ENCODE data around the gene WRAP73. TPM values are rescaled to one million over a fixed set of nuclear protein-coding genes. Genes with fewer than 3 reads are reported as not detected.

WRAP73 gene
- total and polyA plus RNA-seq, 2 experiments from 2014 or later = 22.6 to 43.3 TPM

GRCh38 chr1:3641046-3641760, 8.7 kb downstream of the WRAP73 start (continued):
- no peak for TF ChIP-seq REST (IDR thresholded peaks at IDR 0.05; ENCODE audit: unreplicated experiment)

DNA sequence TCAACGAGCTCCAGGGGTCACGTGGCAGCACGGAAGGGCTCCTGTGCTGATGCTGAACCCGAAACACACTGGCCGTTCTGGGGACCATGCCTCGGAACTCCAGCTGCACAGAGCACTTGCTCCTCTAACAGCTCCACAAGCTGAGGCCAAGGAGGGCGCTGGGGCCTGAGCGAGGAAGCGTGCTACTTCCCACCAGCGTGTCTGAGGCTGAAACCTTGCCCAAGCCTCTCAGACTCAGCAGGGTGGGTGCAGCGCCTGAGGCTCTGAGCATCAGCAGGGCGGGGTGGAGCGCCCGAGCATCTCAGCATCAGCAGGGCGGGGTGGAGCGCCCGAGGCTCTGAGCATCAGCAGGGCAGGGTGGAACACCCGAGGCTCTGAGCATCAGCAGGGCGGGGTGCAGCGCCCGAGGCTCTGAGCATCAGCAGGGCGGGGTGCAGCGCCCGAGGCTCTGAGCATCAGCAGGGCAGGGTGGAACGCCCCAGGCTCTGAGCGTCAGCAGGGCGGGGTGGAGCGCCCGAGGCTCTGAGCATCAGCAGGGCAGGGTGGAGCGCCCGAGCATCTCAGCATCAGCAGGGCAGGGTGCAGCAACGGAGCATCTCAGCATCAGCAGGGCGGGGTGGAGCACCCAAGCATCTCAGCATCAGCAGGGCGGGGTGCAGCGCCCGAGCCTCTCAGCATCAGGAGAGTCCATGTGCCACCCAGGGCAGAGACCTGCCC, 9.6 kb downstream of the WRAP73 start:
- no peaks in the 10 kb centered on the region for H3K4me1 Mint-ChIP-seq
- H4K20me1 ChIP-seq (replicated peaks; ENCODE audit: insufficient read depth) = no peaks in the 10 kb centered on the region
- H3K4me2 ChIP-seq = no peak overlapping the region
- H3K4me1 ChIP-seq (ENCODE audit: insufficient read depth) = no peaks in the 10 kb centered on the region
- peaks cover 19% of the 10 kb centered on the region; the same call in 2 of the 3 replicates for H3K36me3 Mint-ChIP-seq (ENCODE audit: low read depth)
- no peak for DNase-seq (ENCODE audit: low spot score)
- peaks cover 8% of the 10 kb centered on the region; the same call in 1 of the 2 replicates for H3K79me2 ChIP-seq (replicated peaks; ENCODE audit: insufficient read depth)
- ATAC-seq = no peak
- H3K27ac ChIP-seq (ENCODE audit: low read depth) = no peak overlapping the region
- H2AFZ ChIP-seq = no peak overlapping the region
- peaks cover 4% of the 10 kb centered on the region for H3K27me3 Mint-ChIP-seq (ENCODE audit: insufficient read depth, low read depth, poor library complexity)
- no peaks in the 10 kb centered on the region for H3K27me3 ChIP-seq (ENCODE audit: insufficient read depth)
- H3K9me3 Mint-ChIP-seq = no peaks in the 10 kb centered on the region
- H3F3A ChIP-seq (replicated peaks; ENCODE audit: low read depth) = no peaks in the 10 kb centered on the region; the same call in 1 of the 2 replicates
- no peaks in the 10 kb centered on the region for H3K9me2 ChIP-seq (ENCODE audit: insufficient read depth)
- H3K4me3 Mint-ChIP-seq = no peak overlapping the region; the same call in 2 of the 3 replicates
- H3K4me3 ChIP-seq = no peak overlapping the region
- H3K36me3 ChIP-seq (ENCODE audit: insufficient read depth) = peaks cover 13% of the 10 kb centered on the region; the same call in 1 of the 2 replicates
- no peak overlapping the region for H3K27ac Mint-ChIP-seq
- TF ChIP-seq REST (IDR thresholded peaks at IDR 0.05; ENCODE audit: unreplicated experiment) (no peak), POLR2AphosphoS5 (IDR thresholded peaks at IDR 0.05; ENCODE audit: low read depth) (no peak), CREB1 (CRISPR knock-in tag; IDR thresholded peaks at IDR 0.05; ENCODE audit: low read depth) (no peak), ZNF331 (CRISPR knock-in tag; IDR thresholded peaks at IDR 0.05; ENCODE audit: low read depth) (no peak), NANOG (IDR thresholded peaks at IDR 0.05; ENCODE audit: borderline replicate concordance) (no peak), EZH2 (IDR thresholded peaks at IDR 0.05; ENCODE audit: low read depth, unreplicated experiment) (no peak), EZH2phosphoT487 (IDR thresholded peaks at IDR 0.05; ENCODE audit: unreplicated experiment) (no peak), STAT1 (IDR thresholded peaks at IDR 0.05; ENCODE audit: unreplicated experiment) (no peak), JUNB (IDR thresholded peaks at IDR 0.05; ENCODE audit: unreplicated experiment) (no peak), ZNF114 (CRISPR knock-in tag; IDR thresholded peaks at IDR 0.05) (no peak)
- TF ChIP-seq, protein P1, sequence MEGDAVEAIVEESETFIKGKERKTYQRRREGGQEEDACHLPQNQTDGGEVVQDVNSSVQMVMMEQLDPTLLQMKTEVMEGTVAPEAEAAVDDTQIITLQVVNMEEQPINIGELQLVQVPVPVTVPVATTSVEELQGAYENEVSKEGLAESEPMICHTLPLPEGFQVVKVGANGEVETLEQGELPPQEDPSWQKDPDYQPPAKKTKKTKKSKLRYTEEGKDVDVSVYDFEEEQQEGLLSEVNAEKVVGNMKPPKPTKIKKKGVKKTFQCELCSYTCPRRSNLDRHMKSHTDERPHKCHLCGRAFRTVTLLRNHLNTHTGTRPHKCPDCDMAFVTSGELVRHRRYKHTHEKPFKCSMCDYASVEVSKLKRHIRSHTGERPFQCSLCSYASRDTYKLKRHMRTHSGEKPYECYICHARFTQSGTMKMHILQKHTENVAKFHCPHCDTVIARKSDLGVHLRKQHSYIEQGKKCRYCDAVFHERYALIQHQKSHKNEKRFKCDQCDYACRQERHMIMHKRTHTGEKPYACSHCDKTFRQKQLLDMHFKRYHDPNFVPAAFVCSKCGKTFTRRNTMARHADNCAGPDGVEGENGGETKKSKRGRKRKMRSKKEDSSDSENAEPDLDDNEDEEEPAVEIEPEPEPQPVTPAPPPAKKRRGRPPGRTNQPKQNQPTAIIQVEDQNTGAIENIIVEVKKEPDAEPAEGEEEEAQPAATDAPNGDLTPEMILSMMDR (conservative IDR thresholded peaks at IDR 0.05; ENCODE audit: low read depth in 2 of 2) = no peak
- TF ChIP-seq, protein P2, sequence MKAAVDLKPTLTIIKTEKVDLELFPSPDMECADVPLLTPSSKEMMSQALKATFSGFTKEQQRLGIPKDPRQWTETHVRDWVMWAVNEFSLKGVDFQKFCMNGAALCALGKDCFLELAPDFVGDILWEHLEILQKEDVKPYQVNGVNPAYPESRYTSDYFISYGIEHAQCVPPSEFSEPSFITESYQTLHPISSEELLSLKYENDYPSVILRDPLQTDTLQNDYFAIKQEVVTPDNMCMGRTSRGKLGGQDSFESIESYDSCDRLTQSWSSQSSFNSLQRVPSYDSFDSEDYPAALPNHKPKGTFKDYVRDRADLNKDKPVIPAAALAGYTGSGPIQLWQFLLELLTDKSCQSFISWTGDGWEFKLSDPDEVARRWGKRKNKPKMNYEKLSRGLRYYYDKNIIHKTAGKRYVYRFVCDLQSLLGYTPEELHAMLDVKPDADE (IDR thresholded peaks at IDR 0.05) = no peak

All from GM23338 (cell line).